Measurements from ENCODE around the gene PDXK.

DNA sequence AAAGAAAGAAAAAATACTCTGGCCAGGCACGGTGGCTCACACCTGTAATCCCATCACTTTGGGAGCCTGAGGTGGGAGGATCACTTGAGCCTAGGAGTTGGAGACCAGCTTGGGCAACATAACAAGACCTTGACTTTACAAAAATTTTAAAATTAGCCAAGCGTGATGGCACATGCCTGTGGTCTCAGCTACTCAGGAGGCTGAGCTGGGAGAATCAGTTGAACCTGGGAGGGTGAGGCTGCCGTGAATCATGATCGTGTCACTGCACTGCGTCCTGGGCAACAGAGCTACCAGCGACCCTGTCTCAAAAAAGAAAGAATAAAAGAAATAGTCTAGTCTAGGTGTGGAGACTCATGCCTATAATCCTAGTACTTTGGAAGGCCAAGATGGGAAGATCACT is 37.3 kb upstream of the PDXK start:
- TF ChIP-seq, protein P1, sequence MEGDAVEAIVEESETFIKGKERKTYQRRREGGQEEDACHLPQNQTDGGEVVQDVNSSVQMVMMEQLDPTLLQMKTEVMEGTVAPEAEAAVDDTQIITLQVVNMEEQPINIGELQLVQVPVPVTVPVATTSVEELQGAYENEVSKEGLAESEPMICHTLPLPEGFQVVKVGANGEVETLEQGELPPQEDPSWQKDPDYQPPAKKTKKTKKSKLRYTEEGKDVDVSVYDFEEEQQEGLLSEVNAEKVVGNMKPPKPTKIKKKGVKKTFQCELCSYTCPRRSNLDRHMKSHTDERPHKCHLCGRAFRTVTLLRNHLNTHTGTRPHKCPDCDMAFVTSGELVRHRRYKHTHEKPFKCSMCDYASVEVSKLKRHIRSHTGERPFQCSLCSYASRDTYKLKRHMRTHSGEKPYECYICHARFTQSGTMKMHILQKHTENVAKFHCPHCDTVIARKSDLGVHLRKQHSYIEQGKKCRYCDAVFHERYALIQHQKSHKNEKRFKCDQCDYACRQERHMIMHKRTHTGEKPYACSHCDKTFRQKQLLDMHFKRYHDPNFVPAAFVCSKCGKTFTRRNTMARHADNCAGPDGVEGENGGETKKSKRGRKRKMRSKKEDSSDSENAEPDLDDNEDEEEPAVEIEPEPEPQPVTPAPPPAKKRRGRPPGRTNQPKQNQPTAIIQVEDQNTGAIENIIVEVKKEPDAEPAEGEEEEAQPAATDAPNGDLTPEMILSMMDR (IDR thresholded peaks at IDR 0.05) = no peak
- TF ChIP-seq POLR2A (IDR thresholded peaks at IDR 0.05) = no peak

Measured in body of pancreas (tissue), 4 donors.